Measurements from ENCODE around the gene CLDN20. TPM values are rescaled to one million over a fixed set of nuclear protein-coding genes. Genes with fewer than 3 reads are reported as not detected.

The CLDN20 gene
- total and polyA plus RNA-seq, 2 donors (not counting 1 experiment from before 2014, with no cell fraction given) = not detected

DNA sequence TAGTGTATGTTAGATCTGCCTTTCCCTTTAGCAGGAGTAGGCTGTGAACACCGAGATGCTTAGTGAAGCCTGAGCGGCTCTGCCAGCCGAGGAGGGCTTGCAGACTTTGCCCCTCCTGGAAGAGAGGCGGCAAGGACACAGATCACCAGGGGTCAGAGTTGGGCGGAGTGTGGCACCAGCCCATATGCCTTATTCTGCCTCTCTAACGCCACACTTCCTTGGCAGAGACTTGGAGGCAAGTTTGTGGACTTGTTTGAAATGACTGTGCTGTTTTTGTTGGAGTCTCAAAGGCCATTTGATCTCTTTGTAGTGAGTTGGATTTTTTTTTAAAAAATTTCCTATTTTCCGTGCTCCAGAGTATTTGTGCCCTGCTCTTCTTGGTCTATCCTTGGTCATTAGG lies 44.5 kb upstream of the CLDN20 start:
- TF ChIP-seq EZH2 (IDR thresholded peaks at IDR 0.05; ENCODE audit: low read length, missing control alignments) = no peak
- TF ChIP-seq, protein P1, sequence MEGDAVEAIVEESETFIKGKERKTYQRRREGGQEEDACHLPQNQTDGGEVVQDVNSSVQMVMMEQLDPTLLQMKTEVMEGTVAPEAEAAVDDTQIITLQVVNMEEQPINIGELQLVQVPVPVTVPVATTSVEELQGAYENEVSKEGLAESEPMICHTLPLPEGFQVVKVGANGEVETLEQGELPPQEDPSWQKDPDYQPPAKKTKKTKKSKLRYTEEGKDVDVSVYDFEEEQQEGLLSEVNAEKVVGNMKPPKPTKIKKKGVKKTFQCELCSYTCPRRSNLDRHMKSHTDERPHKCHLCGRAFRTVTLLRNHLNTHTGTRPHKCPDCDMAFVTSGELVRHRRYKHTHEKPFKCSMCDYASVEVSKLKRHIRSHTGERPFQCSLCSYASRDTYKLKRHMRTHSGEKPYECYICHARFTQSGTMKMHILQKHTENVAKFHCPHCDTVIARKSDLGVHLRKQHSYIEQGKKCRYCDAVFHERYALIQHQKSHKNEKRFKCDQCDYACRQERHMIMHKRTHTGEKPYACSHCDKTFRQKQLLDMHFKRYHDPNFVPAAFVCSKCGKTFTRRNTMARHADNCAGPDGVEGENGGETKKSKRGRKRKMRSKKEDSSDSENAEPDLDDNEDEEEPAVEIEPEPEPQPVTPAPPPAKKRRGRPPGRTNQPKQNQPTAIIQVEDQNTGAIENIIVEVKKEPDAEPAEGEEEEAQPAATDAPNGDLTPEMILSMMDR (conservative IDR thresholded peaks at IDR 0.05 in 1 of 2, IDR thresholded peaks at IDR 0.05 in 1 of 2; ENCODE audit: low read depth in 1 of 2, low read length in 2 of 2) = no peak
- H3K27me3 ChIP-seq (ENCODE audit: control insufficient read depth, insufficient read depth, low read length) = no peaks in the 10 kb centered on the region
- H3K4me3 ChIP-seq (replicated peaks in 1 of 4; ENCODE audit: control extremely low read depth in 1 of 4, insufficient read depth in 1 of 4, low read depth in 3 of 4, low read length in 4 of 4) = no peak overlapping the region
- no peak overlapping the region for H2AFZ ChIP-seq (ENCODE audit: low read length)
- no peaks in the 10 kb centered on the region for H3K36me3 ChIP-seq (ENCODE audit: control insufficient read depth, insufficient read depth, low read length)
- H4K20me1 ChIP-seq (ENCODE audit: control insufficient read depth, extremely low read depth, insufficient read depth, low read length) = no peaks in the 10 kb centered on the region
- no peak overlapping the region for H3K27ac ChIP-seq (ENCODE audit: insufficient read depth, low read length)
- no peaks in the 10 kb centered on the region for H3K79me2 ChIP-seq (ENCODE audit: control insufficient read depth, insufficient read depth, low read length)
- no peak for DNase-seq (ENCODE audit: low read depth in 2 of 2)
- no peak overlapping the region for H3K4me2 ChIP-seq (ENCODE audit: extremely low read depth, insufficient read depth, low read length)
- H3K4me1 ChIP-seq (ENCODE audit: control insufficient read depth, extremely low read depth, insufficient read depth, low read length) = peaks cover 4% of the 10 kb centered on the region
- no peaks in the 10 kb centered on the region for H3K9me3 ChIP-seq (ENCODE audit: control insufficient read depth, insufficient read depth, low read depth, low read length)
- H3K9ac ChIP-seq (ENCODE audit: insufficient read depth, low read length) = no peak overlapping the region

DNA sequence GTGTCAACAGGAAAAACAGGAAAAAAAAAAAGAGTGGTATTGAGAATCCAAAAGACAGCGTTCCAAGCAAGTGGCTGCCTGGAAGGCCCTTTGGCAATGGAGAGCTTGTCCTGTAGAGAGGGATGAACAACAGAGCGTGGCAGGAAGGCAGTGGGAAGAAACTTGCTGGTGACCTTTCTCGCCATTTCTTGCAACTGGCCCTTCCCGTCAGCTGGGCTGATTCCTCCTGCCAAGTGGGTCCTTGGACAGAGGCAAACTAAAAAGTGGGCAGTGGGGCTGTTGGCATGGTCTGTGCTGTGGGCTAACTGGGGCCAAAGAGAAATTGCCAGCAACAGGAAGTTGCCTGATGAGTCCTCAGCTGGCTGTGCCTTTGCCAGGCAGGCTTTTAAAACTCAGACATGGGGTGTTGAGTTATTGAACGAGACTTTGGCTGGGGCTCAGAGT lies 43.9 kb upstream of the CLDN20 start:
- H2AFZ ChIP-seq (ENCODE audit: low read length) = no peak overlapping the region

DNA sequence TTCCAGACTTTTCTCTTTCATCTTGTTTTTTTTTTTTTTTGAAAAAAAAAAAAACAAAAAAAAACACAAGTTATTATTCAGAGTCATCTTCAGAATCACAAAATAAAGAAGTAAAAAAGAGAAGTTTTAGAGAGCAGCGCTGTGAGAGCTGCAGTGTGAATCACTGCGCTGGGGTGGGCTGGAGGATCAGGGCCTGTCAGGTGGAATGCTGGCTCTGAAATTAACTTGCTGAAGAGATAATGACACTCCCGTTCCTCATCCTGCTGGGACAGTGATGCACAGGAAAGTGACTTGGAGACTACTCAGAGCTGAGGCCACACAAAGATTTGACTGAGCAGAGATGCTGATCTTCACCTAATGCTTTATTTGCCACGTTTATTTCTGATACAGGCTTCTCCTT lies 42.7 kb upstream of the CLDN20 start:
- no peak for TF ChIP-seq EZH2 (IDR thresholded peaks at IDR 0.05; ENCODE audit: low read length, missing control alignments)
- TF ChIP-seq, protein P1 (conservative IDR thresholded peaks at IDR 0.05 in 1 of 2, IDR thresholded peaks at IDR 0.05 in 1 of 2; ENCODE audit: low read depth in 1 of 2, low read length in 2 of 2) = no peak
- Histone ChIP-seq H3K27me3 (ENCODE audit: control insufficient read depth, insufficient read depth, low read length) (no peaks in the 10 kb centered on the region), H3K79me2 (ENCODE audit: control insufficient read depth, insufficient read depth, low read length) (no peaks in the 10 kb centered on the region), H3K4me3 (replicated peaks in 1 of 4; ENCODE audit: control extremely low read depth in 1 of 4, insufficient read depth in 1 of 4, low read depth in 3 of 4, low read length in 4 of 4) (no peak overlapping the region), H2AFZ (ENCODE audit: low read length) (no peak overlapping the region), H3K4me1 (ENCODE audit: control insufficient read depth, extremely low read depth, insufficient read depth, low read length) (peaks cover 4% of the 10 kb centered on the region), H3K27ac (ENCODE audit: insufficient read depth, low read length) (no peak overlapping the region), H3K9ac (ENCODE audit: insufficient read depth, low read length) (no peak overlapping the region), H4K20me1 (ENCODE audit: control insufficient read depth, extremely low read depth, insufficient read depth, low read length) (no peaks in the 10 kb centered on the region), H3K4me2 (ENCODE audit: extremely low read depth, insufficient read depth, low read length) (no peak overlapping the region), H3K36me3 (ENCODE audit: control insufficient read depth, insufficient read depth, low read length) (no peaks in the 10 kb centered on the region), H3K9me3 (ENCODE audit: control insufficient read depth, insufficient read depth, low read depth, low read length) (no peaks in the 10 kb centered on the region)
- DNase-seq (ENCODE audit: low read depth in 2 of 2) = no peak

More for the DNA sequence above, 43.9 kb upstream of the CLDN20 start:
- no peak for DNase-seq (ENCODE audit: low read depth in 2 of 2)
- H3K4me2 ChIP-seq (ENCODE audit: extremely low read depth, insufficient read depth, low read length) = no peak overlapping the region
- H3K79me2 ChIP-seq (ENCODE audit: control insufficient read depth, insufficient read depth, low read length) = no peaks in the 10 kb centered on the region
- H4K20me1 ChIP-seq (ENCODE audit: control insufficient read depth, extremely low read depth, insufficient read depth, low read length) = no peaks in the 10 kb centered on the region
- H3K27me3 ChIP-seq (ENCODE audit: control insufficient read depth, insufficient read depth, low read length) = no peaks in the 10 kb centered on the region
- peaks cover 4% of the 10 kb centered on the region for H3K4me1 ChIP-seq (ENCODE audit: control insufficient read depth, extremely low read depth, insufficient read depth, low read length)
- H3K36me3 ChIP-seq (ENCODE audit: control insufficient read depth, insufficient read depth, low read length) = no peaks in the 10 kb centered on the region
- no peaks in the 10 kb centered on the region for H3K9me3 ChIP-seq (ENCODE audit: control insufficient read depth, insufficient read depth, low read depth, low read length)
- no peak for TF ChIP-seq EZH2 (IDR thresholded peaks at IDR 0.05; ENCODE audit: low read length, missing control alignments)
- TF ChIP-seq, protein P1 (conservative IDR thresholded peaks at IDR 0.05 in 1 of 2, IDR thresholded peaks at IDR 0.05 in 1 of 2; ENCODE audit: low read depth in 1 of 2, low read length in 2 of 2) = no peak
- H3K27ac ChIP-seq (ENCODE audit: insufficient read depth, low read length) = no peak overlapping the region
- no peak overlapping the region for H3K9ac ChIP-seq (ENCODE audit: insufficient read depth, low read length)
- no peak overlapping the region for H3K4me3 ChIP-seq (replicated peaks in 1 of 4; ENCODE audit: control extremely low read depth in 1 of 4, insufficient read depth in 1 of 4, low read depth in 3 of 4, low read length in 4 of 4)

Measured in fibroblast of lung (primary cell).